ENCODE measurements around the gene BSN. TPM values are rescaled to one million over a fixed set of nuclear protein-coding genes. Genes with fewer than 3 reads are reported as not detected.

BSN gene
- polyA plus RNA-seq, 2 of the 4 experiments (the other 2 are of a cell fraction): 0.04 to 0.08 TPM

DNA sequence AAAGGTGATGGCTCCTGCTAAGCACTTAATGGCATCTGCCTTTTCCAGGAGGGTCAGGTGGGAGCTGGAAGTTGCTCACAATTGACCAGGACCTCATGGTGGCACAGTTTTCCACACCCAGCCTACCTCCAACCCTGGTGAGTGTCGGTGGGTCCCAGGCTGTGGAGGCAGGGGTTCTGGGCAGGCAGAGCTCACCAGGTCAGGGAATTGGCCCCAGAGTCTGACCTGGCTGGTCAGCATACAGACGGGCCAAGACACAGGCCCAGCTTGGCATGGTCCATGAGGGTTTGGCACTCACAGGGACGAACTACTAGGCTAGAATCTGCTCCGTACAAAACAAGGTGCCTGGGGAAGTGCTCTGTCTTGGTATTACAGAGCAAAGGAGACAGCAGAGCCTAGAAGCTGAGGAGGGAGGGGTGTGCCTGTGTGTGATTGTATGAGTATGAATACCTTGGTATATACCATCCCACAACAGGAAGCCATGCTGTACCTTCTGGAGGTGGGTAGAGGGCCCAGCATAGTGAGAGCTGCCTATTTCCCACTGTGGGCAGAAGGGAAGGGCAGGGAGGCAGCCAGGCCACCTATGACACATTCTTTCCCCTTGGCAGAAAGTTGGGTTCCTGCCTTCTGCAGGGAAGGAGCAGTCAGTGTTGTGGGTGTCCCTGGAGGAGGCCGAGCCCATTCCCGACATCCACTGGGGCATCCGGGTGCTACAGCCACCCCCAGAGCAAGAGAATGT is 126.4 kb downstream of the BSN start:
- TF ChIP-seq NR3C1 (IDR thresholded peaks at IDR 0.05): no peak
- TF ChIP-seq SMC3 (IDR thresholded peaks at IDR 0.05): no peak
- TF ChIP-seq EHF (CRISPR knock-in tag; IDR thresholded peaks at IDR 0.05): no peak
- TF ChIP-seq FOSL2 (IDR thresholded peaks at IDR 0.05): no peak
- no peak for TF ChIP-seq FOSL2 (CRISPR knock-in tag; IDR thresholded peaks at IDR 0.05)
- no peak for TF ChIP-seq GATA3 (IDR thresholded peaks at IDR 0.05; ENCODE audit: borderline replicate concordance)
- TF ChIP-seq ZFP36 (IDR thresholded peaks at IDR 0.05; ENCODE audit: borderline replicate concordance, partially characterized antibody): no peak
- TF ChIP-seq, protein P1, sequence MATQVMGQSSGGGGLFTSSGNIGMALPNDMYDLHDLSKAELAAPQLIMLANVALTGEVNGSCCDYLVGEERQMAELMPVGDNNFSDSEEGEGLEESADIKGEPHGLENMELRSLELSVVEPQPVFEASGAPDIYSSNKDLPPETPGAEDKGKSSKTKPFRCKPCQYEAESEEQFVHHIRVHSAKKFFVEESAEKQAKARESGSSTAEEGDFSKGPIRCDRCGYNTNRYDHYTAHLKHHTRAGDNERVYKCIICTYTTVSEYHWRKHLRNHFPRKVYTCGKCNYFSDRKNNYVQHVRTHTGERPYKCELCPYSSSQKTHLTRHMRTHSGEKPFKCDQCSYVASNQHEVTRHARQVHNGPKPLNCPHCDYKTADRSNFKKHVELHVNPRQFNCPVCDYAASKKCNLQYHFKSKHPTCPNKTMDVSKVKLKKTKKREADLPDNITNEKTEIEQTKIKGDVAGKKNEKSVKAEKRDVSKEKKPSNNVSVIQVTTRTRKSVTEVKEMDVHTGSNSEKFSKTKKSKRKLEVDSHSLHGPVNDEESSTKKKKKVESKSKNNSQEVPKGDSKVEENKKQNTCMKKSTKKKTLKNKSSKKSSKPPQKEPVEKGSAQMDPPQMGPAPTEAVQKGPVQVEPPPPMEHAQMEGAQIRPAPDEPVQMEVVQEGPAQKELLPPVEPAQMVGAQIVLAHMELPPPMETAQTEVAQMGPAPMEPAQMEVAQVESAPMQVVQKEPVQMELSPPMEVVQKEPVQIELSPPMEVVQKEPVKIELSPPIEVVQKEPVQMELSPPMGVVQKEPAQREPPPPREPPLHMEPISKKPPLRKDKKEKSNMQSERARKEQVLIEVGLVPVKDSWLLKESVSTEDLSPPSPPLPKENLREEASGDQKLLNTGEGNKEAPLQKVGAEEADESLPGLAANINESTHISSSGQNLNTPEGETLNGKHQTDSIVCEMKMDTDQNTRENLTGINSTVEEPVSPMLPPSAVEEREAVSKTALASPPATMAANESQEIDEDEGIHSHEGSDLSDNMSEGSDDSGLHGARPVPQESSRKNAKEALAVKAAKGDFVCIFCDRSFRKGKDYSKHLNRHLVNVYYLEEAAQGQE (IDR thresholded peaks at IDR 0.05): no peak
- TF ChIP-seq TFCP2L1 (CRISPR knock-in tag; IDR thresholded peaks at IDR 0.05): no peak
- no peak for TF ChIP-seq EHMT2 (IDR thresholded peaks at IDR 0.05; ENCODE audit: low read depth)
- H3K27ac ChIP-seq: no peak overlapping the region
- ChIA-PET POLR2A (no interaction called here), CTCF (interaction anchor here (0.7 to 2.3 kb wide), 5 partner anchors 9 to 159 kb away, joined by 3 to 13 read pairs (median 6); no protein-coding TSS in a partner anchor)
- WGBS (ENCODE audit: missing lambda C conversion rate): no CpG with 5 or more reads among the region's 7 CpGs
- DNase-seq (ENCODE audit: low read depth in 1 of 2, low spot score in 1 of 2): no peak
- FAIRE-seq: no peak
- H3K4me1 ChIP-seq: no peaks in the 10 kb centered on the region
- no peak overlapping the region for H3K4me3 ChIP-seq
- H3K4me2 ChIP-seq: no peak overlapping the region
- no peak for ATAC-seq
- no peaks in the 10 kb centered on the region for H3K9me3 ChIP-seq

DNA sequence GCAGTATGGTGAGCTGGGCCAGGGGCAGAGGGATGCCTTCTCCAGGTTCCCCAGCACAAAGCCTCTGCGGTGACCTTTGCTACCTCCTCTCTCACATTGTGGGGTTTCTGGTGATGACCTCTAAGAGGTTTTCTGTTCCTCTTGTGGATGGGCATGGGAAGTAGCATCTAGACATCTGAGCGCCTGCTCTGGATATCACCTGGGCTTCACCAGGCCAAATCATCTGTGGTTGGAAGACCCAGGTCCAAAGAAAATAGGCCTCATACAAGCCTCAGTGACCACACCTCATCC is 126.9 kb downstream of the BSN start:
- no peak for TF ChIP-seq BHLHE40 (IDR thresholded peaks at IDR 0.05; ENCODE audit: low read depth, low read length)
- no peak for TF ChIP-seq CBX8 (IDR thresholded peaks at IDR 0.05)
- TF ChIP-seq, protein P2, sequence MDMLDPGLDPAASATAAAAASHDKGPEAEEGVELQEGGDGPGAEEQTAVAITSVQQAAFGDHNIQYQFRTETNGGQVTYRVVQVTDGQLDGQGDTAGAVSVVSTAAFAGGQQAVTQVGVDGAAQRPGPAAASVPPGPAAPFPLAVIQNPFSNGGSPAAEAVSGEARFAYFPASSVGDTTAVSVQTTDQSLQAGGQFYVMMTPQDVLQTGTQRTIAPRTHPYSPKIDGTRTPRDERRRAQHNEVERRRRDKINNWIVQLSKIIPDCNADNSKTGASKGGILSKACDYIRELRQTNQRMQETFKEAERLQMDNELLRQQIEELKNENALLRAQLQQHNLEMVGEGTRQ (IDR thresholded peaks at IDR 0.05): no peak
- no peak for TF ChIP-seq KDM5A (IDR thresholded peaks at IDR 0.05)
- no peak for TF ChIP-seq MAZ (IDR thresholded peaks at IDR 0.05; ENCODE audit: borderline replicate concordance, low read depth, low read length)
- TF ChIP-seq ZSCAN20 (CRISPR knock-in tag; IDR thresholded peaks at IDR 0.05): no peak
- TF ChIP-seq HOXA7 (CRISPR knock-in tag; IDR thresholded peaks at IDR 0.05): no peak
- no peak for TF ChIP-seq RNF2 (IDR thresholded peaks at IDR 0.05; ENCODE audit: borderline replicate concordance, low read depth)
- no peak for TF ChIP-seq ZC3H11A (IDR thresholded peaks at IDR 0.05)
- TF ChIP-seq RARB (CRISPR knock-in tag; IDR thresholded peaks at IDR 0.05): no peak
- no peak for TF ChIP-seq POLR2AphosphoS2 (conservative IDR thresholded peaks at IDR 0.05; ENCODE audit: low read length)
- no peak for TF ChIP-seq SREBF2 (IDR thresholded peaks at IDR 0.05)
- CTCF ChIA-PET: interaction anchor here (1.0 to 2.3 kb wide), 3 partner anchors 9 to 142 kb away, joined by 4 to 13 read pairs (median 6); no protein-coding TSS in a partner anchor
- no peak overlapping the region for H3K4me3 ChIP-seq
- ATAC-seq (no peak), DNase-seq (ENCODE audit: low read depth in 1 of 2, low spot score in 1 of 2) (no peak), FAIRE-seq (no peak)
- H3K27ac ChIP-seq: no peak overlapping the region
- WGBS (ENCODE audit: missing lambda C conversion rate): 100% methylated on average over 2 of the region's 2 CpGs
- POLR2A ChIA-PET: no interaction called here
- no peaks in the 10 kb centered on the region for H3K9me3 ChIP-seq
- H3K4me1 ChIP-seq: no peaks in the 10 kb centered on the region
- H3K4me2 ChIP-seq: no peak overlapping the region
